ENCODE results near the gene EGFL8.

Gene EGFL8

DNA sequence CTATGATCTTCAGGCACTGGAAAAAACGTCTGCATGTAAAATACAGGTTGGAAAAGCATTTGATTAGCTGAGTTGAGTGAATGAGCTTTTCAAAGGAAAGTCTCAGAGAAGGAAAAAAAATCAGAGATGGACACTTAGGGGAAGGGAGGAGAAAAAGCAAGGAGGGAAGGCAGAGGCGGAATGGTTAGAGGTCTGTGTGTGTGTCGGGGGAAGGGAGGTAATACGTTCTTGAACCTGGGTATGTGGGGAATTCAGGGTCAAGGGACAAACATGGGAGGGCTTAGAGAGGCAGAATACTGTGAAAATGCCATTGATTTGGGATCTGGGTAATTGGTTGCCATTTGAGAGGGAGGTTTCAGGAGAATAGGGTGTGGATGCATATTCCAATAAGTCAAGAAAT is 17.7 kb upstream of the EGFL8 start:
- DNase-seq (ENCODE audit: low spot score), result no peak

GRCh38 chr6:32147401-32148132 is 16.8 kb upstream of the EGFL8 start:
- no peak for DNase-seq (ENCODE audit: low spot score)

DNA sequence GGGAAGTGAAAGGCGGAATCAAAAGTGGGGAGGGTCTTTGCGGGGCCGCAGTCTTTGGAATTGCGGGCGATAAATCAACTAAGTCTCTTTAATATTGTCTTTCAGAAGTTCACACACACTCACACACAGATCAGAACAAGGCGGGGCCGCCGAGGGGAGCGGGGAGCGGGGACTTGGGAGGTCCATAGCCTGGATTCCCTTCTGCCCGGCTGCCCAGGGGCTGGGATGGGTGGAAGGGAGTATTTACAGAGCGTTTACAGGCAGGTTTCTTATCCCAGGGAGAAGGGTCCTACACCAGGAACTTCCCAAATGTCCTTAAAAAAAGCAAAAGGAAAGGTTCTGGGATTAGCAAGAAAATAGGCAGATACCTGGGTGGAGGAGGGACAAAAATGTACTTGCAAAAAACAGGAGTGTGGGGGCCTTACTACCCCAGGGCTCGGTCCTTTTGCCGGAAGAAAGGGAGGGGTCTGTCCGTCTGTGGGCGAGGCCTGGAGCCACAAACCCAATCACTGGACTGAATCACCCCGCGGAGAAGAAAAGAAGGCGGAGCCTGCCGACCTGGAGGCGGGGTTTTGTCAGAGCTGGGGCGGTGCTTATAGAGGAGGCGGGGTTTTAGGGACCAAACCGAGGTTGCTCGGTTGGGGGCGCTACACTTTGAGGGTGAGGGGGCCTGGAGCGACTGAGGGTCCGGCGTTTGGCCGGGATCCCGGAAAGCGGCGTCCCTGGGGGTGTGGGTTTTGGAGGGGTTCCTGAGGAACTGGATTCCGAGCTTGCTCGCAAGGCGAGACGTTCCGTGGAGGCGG is 15.9 kb upstream of the EGFL8 start:
- DNase-seq (ENCODE audit: low spot score), result no peak

DNA sequence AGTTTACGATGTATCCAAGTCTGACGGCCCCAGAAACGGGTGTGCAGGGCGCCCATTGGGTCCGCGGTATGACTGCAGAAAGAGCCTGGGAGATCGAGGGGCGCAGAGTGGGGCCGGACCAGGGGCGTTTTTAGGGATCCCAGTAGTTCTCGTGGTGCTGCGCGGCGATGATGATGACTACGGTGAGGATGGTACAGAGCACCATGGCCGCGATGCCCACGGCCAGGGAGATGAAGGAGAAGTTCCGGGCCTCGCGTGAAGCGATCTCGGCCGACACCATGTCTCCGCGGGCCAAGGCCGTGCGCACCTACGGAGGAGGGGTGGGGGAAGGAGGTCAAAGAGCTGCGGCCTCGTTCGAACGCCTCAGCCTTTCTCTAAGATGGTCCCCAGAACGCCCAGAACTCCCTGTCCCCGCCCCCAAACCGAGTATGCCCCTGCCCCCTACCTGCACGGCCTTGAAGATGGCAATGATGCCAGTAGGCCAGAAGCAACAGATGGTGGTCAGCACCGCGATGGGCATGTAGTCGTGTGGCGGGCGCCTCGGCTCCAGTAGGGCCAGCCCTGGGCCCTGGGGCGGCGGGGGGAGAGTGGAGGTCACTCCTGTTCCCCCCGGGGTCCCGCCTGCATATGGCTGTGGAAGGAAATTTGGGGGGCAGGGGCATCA is 15.2 kb upstream of the EGFL8 start:
- no peak for DNase-seq (ENCODE audit: low spot score)

DNA sequence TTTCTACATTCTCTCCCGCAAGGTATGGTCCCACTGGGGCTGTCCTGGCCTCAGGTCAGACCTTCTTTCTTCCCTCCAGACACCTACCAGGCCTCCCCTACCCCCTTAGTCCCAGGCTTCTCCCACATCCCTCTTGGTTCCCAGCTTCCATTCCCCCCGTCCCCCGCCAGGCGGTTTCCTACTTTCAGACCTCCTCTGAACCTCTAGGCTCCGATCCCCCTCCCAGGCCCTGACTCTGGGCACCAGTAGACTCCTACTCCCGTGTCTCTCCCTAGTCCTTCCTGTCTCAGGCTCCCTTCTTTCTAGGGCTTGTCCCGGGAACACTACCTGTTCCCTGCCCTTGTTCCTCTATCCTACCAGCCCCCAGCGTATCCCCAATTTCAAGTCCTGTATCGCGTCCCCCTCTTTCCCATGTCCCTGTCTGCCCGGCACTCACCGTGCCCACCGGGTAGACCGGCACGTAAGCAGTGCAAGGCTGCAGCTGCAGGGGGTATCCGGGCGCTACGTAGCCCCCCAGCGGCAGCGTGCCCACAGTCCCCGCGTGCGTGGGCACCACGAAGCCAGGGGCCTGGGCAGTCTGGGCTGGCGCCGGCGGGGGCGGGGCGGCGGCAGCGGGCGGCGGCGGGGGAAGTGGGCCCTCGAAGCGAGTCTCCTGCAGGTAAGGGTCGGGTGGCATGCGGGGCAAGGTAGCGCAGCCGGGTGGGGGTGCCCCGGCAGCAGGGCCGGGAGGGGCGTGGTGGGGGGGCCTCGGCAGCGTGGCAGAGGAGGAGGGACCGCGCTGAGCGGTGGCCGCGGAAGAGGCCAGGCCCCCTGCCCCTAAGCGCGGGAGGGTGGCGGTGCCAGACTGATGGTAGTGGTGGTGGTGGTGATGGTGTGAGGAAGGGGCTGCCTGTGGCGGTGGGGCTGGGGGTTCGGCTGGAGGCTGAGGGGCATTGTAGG is 14.2 kb upstream of the EGFL8 start:
- DNase-seq (ENCODE audit: low spot score), result no peak

- no peak for DNase-seq (ENCODE audit: low spot score)
Observed at GRCh38 chr6:32151181-32151862, 13.1 kb upstream of the EGFL8 start.

DNA sequence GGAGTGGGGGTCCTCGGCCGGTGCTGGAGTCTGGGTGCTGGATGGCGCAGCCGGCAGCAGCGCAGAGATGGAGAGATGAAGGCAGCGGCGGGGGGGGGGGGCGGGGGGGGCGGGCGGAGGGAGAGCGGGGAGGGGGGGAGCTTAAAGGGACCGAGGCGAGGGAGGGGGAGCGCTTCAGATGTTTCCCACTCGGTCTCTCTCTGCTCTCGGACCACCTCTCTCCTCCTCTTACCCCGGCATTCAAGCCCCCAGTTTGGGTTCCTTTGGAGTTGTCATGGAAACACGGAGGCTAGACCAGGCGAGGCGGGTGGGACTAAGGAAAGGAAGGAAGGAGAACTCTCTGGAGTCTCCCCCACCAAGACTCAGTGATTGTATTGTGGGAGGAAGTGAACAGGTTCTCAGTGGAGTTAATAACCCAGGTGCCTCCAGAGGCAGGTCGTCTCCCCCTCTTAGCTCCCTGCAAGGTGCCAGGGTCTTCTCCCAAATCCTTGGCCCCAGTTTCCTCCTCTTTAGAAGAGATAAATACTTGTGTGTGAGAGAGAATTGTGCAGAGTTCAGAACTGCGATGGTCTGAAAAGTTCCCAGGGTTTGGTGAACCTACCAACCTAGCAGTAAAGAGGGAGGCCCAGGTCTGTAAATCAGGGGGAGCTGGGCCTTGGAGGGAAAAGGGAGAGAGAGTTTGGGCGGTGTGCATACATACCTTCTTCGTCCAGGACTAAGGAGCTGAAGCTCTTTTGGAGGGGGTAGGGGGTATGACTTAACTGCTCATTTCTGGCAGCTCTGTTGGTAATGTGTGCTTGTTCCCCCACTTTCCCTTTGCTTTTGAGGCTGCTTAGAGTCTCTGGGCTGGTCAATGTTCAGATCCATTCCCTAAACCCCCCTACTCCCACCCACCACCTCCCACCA is 12.3 kb upstream of the EGFL8 start, which contains the start of gene PRRT1:
PRRT1 (minus strand) TSS at position 77 of the 906 bp plus-strand sequence. CDS start 112 bp downstream, outside the sequence.
- no peak for DNase-seq (ENCODE audit: low spot score)

- no peak for DNase-seq (ENCODE audit: low spot score)
Observed at GRCh38 chr6:32152769-32153563, 11.4 kb upstream of the EGFL8 start.

GRCh38 chr6:32153564-32154513 is 10.6 kb upstream of the EGFL8 start, which contains the start of gene PPT2:
TSS of gene PPT2 (plus strand) at chr6:32154141. CDS start at chr6:32154595, 454 bp downstream.
- peak; percentile 76 for DNase-seq (ENCODE audit: low spot score)

DNA sequence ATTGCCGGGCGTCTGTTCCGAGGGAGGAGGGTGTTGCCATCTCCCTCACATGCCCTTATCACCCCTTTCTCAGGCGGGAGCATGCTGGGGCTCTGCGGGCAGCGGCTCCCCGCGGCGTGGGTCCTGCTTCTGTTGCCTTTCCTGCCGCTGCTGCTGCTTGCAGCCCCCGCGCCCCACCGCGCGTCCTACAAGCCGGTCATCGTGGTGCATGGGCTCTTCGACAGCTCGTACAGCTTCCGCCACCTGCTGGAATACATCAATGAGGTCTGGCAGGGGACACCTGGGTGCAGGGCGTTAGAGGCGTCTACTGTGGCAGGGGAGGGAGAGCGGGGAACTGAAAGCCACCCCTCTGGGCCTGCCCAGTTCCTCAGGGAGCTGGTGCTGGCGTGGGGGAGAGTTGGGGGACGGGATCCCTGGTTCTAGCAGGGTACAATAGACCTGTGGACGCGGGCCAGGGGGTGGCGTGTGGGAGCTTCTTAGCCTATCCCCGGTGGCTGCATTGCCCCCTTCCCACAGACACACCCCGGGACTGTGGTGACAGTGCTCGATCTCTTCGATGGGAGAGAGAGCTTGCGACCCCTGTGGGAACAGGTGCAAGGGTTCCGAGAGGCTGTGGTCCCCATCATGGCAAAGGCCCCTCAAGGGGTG is 9.8 kb upstream of the EGFL8 start:
- peak; percentile 72 for DNase-seq (ENCODE audit: low spot score)

DNA sequence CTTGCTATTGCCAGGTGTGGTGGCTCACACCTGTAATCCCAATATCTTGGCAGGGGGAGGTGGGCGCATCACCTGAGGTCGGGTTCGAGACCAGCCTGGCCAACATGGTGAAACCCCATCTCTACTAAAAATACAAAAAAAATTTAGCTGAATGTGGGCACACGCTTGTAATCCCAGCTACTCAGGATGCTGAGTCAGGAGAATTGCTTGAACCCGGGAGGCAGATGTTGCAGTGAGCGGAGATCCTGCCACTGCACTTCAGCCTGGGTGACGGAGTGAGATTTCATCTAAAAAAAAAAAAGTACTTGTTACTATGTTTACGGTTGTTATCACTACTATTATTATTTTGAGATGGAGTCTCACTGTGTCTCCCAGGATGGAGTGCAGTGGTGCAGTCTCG is 7.5 kb upstream of the EGFL8 start:
- DNase-seq (ENCODE audit: low spot score), result no peak

DNA sequence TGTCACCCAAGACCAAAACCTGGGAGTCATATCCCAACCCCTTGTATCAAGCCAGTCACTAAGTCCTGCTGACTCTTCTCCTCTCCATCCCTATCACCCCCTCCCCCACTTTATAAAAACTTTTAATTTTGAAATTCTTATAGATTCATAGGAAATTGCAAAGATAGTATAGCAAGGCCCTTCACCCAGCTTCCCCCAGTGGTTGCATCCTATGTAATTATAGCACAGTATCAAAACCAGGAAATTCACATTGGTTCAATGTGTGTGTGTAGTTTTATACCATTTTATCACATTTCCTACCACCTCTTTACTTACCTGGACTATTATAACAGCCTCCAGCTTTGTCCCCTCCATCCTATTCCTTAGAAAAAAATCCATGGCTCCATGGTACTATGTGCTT is 6.3 kb upstream of the EGFL8 start:
- DNase-seq (ENCODE audit: low spot score), result no peak

DNA sequence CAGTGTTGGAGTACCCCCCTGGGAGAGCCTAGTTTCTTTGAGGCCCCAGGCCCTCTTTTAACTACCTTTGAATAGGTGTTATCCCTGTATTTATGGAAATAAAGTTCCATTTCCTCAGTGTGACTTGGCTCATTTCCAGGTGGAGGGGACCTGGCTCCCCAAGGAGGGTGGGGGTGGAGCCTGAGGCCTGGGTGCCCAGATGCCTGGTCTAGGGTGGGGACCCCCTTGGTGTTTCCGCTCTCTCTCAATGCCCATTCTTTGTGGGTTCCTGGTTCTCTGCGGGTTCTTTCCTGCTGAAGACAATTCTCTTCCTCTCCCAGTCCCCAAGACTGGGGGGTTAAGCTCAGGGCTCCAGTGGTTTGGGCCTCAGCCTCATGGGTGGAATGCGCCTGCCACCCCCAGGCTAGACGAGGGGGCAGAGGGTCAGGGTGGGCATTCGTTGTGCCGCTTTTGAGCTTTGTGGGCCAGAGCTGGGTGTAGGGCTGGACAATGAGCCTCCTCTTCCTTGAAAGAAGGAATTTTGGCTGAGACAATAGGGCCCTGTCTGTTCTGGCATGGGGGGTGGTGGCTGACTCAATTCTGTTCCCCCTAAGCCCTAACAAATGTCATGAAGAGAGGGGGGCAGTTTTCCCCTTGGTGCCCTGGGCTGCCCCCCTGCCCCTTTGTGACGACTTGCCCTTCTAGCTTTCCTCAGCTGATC is 686 bp upstream of the EGFL8 start:
- DNase-seq (ENCODE audit: low spot score), result no peak

- no peak for DNase-seq (ENCODE audit: low spot score)
Observed at GRCh38 chr6:32166411-32167061, 2.1 kb downstream of the EGFL8 start.

DNA sequence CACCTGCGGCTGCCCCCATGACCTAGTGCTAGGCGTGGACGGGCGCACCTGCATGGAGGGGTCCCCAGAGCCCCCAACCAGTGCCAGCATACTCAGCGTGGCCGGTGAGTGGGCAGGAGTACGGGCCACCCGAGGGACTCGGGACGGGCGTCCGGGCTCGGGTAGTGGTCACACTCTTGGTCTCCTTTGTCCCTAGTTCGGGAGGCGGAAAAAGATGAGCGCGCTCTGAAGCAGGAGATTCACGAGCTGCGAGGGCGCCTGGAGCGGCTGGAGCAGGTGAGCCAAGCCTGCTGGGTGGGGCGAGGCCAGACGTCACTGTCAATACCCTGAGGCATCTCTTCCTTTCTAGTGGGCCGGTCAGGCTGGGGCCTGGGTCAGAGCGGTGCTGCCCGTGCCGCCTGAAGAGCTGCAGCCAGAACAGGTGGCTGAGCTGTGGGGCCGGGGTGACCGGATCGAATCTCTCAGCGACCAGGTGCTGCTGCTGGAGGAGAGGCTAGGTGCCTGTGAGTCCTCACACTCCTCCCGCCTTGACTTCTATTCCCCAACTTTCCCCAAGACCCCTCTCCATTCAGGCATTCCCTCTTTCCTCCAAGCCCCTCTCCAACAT is 2.9 kb downstream of the EGFL8 start:
- DNase-seq (ENCODE audit: low spot score), result no peak

- DNase-seq (ENCODE audit: low spot score), result no peak
Observed at GRCh38 chr6:32167761-32168262, 3.4 kb downstream of the EGFL8 start.

Data from HuH-7.5 (cell line).